SH-SY5Y (cell line): ENCODE results near the gene THOP1.

Source experiments
- GATA2 ChIP-seq: IDR thresholded peaks from 2 replicates; pipeline ENCODE4 v1.6.1; 2011; ENCODE audit warnings: mild to moderate bottlenecking, low read depth, low read length
- GATA3 ChIP-seq: IDR thresholded peaks from 2 replicates; pipeline ENCODE4 v1.6.1; 2011; ENCODE audit warnings: low read depth, mild to moderate bottlenecking, low read length, moderate library complexity

The THOP1 gene

GRCh38 chr19:2785244-2785997 lies at the start of gene THOP1:
Gene THOP1 (plus strand): TSS chr19:2785503. CDS start chr19:2785663, 160 bp downstream.
- TF ChIP-seq GATA2 = no peak

GRCh38 chr19:2736550-2737190 lies 48.6 kb upstream of the THOP1 start:
- TF ChIP-seq GATA2 = no peak
- TF ChIP-seq GATA3 = no peak

- TF ChIP-seq GATA2 (no peak), GATA3 (no peak)
Observed at GRCh38 chr19:2739602-2740313, 45.5 kb upstream of the THOP1 start, which contains the start of gene SLC39A3. Gene SLC39A3 (minus strand): TSS chr19:2740017. CDS start chr19:2737257, 2,760 bp downstream.

DNA sequence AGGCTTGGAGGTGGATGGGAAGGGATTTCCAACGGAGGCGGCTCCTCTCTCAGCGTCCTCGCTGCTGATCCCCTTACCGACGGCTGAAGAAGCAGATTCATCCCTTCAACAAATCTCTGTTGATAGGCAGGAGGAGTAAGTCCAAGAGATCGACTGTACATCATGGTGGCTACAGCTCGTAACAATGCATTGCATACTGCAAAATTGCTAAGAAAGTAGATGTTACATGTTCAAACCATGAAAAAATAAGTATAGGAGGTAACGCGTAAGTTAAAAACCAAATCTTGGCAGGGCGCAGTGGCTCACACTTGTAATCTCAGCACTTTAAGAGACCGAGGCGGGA lies 45.0 kb upstream of the THOP1 start:
- TF ChIP-seq GATA2 (no peak), GATA3 (no peak)

DNA sequence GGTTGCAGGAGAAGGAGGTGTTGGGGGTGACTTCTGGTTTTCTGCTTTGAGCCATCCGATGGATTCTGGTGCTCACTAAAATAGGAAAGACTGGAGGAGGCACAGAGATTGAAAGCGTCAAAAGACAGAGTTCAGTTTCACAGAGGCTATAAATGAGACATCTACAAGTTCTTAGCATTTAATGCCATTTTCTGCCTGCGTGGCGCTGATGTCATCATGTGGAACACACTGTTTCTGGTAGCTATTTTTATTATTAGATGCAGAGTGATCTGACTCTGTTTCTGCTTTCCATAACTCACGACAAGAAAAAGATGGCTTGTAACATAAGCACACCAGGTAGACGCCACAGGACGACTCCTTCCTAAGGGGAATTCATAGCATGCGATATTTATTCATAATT lies 42.2 kb upstream of the THOP1 start:
- TF ChIP-seq GATA2 = no peak
- TF ChIP-seq GATA3 = no peak

- no peak for TF ChIP-seq GATA3
- no peak for TF ChIP-seq GATA2
Observed at GRCh38 chr19:2744113-2744512, 41.2 kb upstream of the THOP1 start.

GRCh38 chr19:2747349-2747748 lies 38.0 kb upstream of the THOP1 start:
- TF ChIP-seq GATA2 = no peak
- TF ChIP-seq GATA3 = no peak

DNA sequence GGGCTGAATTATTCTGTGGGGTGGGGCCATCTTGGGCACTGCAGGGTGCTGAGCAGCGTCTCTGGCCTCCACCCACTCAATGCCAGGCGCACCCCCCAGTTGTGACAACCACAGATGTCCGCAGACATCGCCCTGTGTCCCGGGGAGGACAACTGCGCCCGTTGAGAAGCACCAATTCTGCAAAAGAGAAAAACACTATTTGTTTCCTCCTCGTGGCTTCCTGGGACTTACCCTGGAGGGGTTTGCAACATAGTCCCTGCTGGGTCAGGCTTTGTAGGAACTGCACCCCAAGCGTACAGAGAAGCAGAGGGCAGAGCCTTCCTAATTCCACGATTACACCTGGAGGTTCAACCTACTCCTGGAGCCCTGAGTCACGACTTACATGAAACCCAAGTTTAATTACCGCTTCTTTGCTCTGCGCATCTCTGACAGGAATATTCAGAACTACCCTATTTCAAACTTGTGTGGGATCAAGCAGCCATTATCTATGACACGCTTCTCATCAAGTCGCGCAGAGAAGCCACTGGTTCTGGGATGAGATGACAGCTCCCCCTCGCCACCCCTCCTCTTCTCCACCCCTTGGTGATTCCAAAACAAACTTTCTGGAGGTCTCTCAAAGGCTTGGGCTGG lies 34.4 kb upstream of the THOP1 start:
- TF ChIP-seq GATA2 = no peak

- no peak for TF ChIP-seq GATA3
- no peak for TF ChIP-seq GATA2
Observed at GRCh38 chr19:2751438-2751830, 33.9 kb upstream of the THOP1 start.

- no peak for TF ChIP-seq GATA3
- TF ChIP-seq GATA2 = no peak
Observed at GRCh38 chr19:2754659-2755447, 30.4 kb upstream of the THOP1 start.

GRCh38 chr19:2755448-2755705 lies 29.9 kb upstream of the THOP1 start:
- TF ChIP-seq GATA3 = no peak

DNA sequence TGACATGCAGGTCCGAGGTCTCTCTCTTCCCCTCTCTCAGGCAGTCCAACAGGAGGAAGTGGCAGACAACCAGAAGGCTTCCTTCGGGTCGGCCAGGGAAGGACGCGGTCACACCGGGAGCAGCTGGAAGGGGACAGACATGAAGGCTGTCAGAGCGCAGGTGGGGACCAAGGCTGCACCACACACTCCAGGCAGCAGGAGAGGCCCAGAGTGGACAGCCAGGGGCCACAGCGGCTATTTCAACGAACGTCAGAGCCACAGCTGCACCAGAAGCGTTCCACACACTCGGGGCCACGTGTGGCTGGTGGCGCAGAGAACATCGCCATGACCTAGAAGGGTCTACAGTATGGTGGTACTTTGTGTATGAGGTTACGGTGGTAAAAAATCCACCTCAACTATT lies 29.5 kb upstream of the THOP1 start:
- TF ChIP-seq GATA2 = no peak
- no peak for TF ChIP-seq GATA3

DNA sequence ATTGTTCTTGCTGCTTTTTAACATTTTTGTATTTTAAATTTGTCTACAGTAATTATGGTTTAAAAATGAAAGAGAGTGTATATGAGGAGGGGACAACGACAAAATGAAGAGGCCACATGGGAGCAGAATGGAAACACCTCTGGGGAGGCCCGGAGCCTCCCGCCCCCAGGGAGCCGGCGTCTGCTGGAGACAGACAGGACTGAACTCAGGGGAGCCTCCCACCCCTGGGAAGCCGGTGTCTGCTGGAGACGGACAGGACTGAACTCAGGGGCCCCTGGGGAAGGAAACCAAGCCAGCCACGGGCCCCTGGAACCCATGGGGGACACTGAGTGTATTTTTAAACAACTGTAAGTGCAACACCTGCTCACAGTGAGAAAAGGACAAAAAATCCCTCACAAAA lies 28.8 kb upstream of the THOP1 start:
- TF ChIP-seq GATA3 (no peak), GATA2 (no peak)
